ACC112 (cell line): ENCODE results near the gene RPP14.
"Not testable (repeated sequence)": the region's sequence is repeated elsewhere in the genome, so short reads cannot be mapped to it uniquely, and the experiment has no call there.

ENCODE experiments used
- H2AFZ ChIP-seq: fragments of 200-600 bp; sonication (generic); one replicate; pipeline ENCODE4 v1.6.0; 2017; ENCODE audit warnings: antibody characterized with exemption, low read length; ENCODE audit not compliant: unreplicated experiment
- H3K27ac ChIP-seq: fragments of 200-600 bp; sonication (generic); 2 replicates; pipeline ENCODE4 v1.5.1; 2014; ENCODE audit warnings: low read depth, mild to moderate bottlenecking, antibody characterized with exemption, low read length, moderate library complexity
- H3K27me3 ChIP-seq: fragments of 200-600 bp; sonication (generic); 2 replicates; pipeline ENCODE4 v1.6.1; 2014; ENCODE audit warnings: mild to moderate bottlenecking, antibody characterized with exemption, low read length, moderate library complexity, mixed read lengths; ENCODE audit not compliant: insufficient read depth
- H3K36me3 ChIP-seq: fragments of 200-600 bp; sonication (generic); 2 replicates; pipeline ENCODE4 v1.6.1; 2016; ENCODE audit warnings: mild to moderate bottlenecking, antibody characterized with exemption, low read length, moderate library complexity, mixed read lengths; ENCODE audit not compliant: insufficient read depth
- H3K4me1 ChIP-seq: fragments of 200-600 bp; sonication (generic); one replicate; pipeline ENCODE4 v1.6.1; 2016; ENCODE audit warnings: low read length, mixed read lengths; ENCODE audit not compliant: insufficient read depth, unreplicated experiment, control insufficient read depth
- H3K4me3 ChIP-seq: fragments of 200-600 bp; sonication (generic); 2 replicates; pipeline ENCODE4 v1.5.1; 2014; ENCODE audit warnings: mild to moderate bottlenecking, low read depth, low read length
- H3K79me2 ChIP-seq: fragments of 200-600 bp; sonication (generic); one replicate; pipeline ENCODE4 v1.6.0; 2016; ENCODE audit warnings: low read length; ENCODE audit not compliant: control insufficient read depth, unreplicated experiment, insufficient read depth

RPP14 gene

DNA sequence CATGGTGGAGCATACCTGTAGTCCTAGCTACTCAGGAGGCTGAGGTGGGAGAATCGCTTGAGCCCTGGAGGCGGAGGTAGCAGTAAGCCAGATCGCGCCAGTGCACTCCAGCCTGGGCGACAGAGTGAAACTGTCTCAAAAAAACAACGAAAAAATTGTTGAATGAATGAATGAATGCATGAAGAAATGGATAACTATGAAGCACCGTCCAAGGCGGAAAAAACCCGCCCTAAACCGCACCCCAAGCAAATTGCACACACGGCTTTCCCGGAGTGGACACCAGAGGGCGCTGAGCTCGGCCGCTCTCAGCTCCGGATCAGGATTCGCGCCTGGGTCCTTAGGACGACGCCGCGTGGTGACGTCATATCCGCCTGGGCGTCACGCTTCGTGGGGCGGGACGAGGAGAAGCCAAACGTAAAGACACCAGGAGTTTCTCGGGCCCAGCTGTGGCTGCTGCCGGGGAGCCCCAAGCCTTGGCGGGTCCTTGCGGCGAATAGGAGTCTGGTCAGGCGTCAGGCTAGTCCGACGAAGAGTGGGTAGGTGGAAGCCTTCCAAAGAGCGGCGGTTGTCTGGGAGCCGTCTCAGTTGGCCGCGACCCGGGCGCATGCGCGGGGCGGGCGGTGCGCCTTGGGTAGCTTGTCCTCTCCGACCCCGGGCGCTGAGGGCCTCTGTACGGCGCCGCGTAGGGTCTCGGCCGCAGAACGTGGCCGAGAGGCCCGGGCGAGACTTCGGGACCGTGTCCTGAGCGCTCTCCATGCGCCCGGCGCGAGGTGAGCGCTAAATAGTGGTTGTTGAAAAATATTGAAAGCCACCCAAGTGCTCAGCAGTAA lies at the start of gene RPP14, which contains the start of gene HTD2:
Gene RPP14, plus strand, starts transcription at position 364 of the 830 bp plus-strand sequence. CDS start 4,085 bp downstream, outside the sequence.
Gene HTD2, plus strand, starts transcription at position 639 of the 830 bp plus-strand sequence. CDS start 11,094 bp downstream, outside the sequence.
- peak within 1 kb of the TSS; percentile 93 for H3K4me3 ChIP-seq
- H3K36me3 ChIP-seq, result peaks cover 10% of the 10 kb centered on the region
- peaks cover 19% of the 10 kb centered on the region for H3K4me1 ChIP-seq
- peaks cover 41% of the 10 kb centered on the region for H3K79me2 ChIP-seq
- peak within 1 kb of the TSS; percentile 76 for H2AFZ ChIP-seq
- peaks cover 14% of the 10 kb centered on the region for H3K27me3 ChIP-seq
- H3K27ac ChIP-seq, result peak within 1 kb of the TSS; percentile 98

GRCh38 chr3:58256511-58256910 lies 49.5 kb upstream of the RPP14 start:
- Histone ChIP-seq H3K27ac (no peak overlapping the region), H3K36me3 (no peaks in the 10 kb centered on the region), H2AFZ (no peak overlapping the region), H3K4me1 (peaks cover 13% of the 10 kb centered on the region), H3K27me3 (no peaks in the 10 kb centered on the region), H3K4me3 (no peak overlapping the region), H3K79me2 (no peaks in the 10 kb centered on the region)

GRCh38 chr3:58258392-58259055 lies 47.5 kb upstream of the RPP14 start:
- no peak overlapping the region for H2AFZ ChIP-seq
- H3K27ac ChIP-seq, result no peak overlapping the region
- H3K36me3 ChIP-seq, result no peaks in the 10 kb centered on the region
- no peaks in the 10 kb centered on the region for H3K79me2 ChIP-seq
- no peak overlapping the region for H3K4me3 ChIP-seq
- peaks cover 13% of the 10 kb centered on the region for H3K4me1 ChIP-seq
- no peaks in the 10 kb centered on the region for H3K27me3 ChIP-seq

- no peaks in the 10 kb centered on the region for H3K36me3 ChIP-seq
- H3K27ac ChIP-seq, result peak overlapping the region; percentile 67; the same call in 1 of the 2 replicates
- peaks cover 13% of the 10 kb centered on the region for H3K4me1 ChIP-seq
- no peak overlapping the region for H2AFZ ChIP-seq
- no peak overlapping the region for H3K4me3 ChIP-seq
- H3K27me3 ChIP-seq, result no peaks in the 10 kb centered on the region
- no peaks in the 10 kb centered on the region for H3K79me2 ChIP-seq
These were observed 45.7 kb upstream of the RPP14 start for GRCh38 chr3:58260261-58260731.

- Histone ChIP-seq H3K27me3 (no peaks in the 10 kb centered on the region), H3K79me2 (no peaks in the 10 kb centered on the region), H2AFZ (no peak overlapping the region), H3K27ac (peak overlapping the region; percentile 44; the same call in 1 of the 2 replicates), H3K4me3 (no peak overlapping the region), H3K36me3 (no peaks in the 10 kb centered on the region), H3K4me1 (peaks cover 13% of the 10 kb centered on the region)
These were observed 45.3 kb upstream of the RPP14 start for GRCh38 chr3:58260733-58261132.

GRCh38 chr3:58261954-58262666 lies 43.9 kb upstream of the RPP14 start:
- no peaks in the 10 kb centered on the region for H3K36me3 ChIP-seq
- H3K27me3 ChIP-seq, result no peaks in the 10 kb centered on the region
- H2AFZ ChIP-seq, result no peak overlapping the region
- no peak overlapping the region for H3K27ac ChIP-seq
- H3K4me3 ChIP-seq, result no peak overlapping the region
- peaks cover 13% of the 10 kb centered on the region for H3K4me1 ChIP-seq
- H3K79me2 ChIP-seq, result no peaks in the 10 kb centered on the region

GRCh38 chr3:58266577-58266976 lies 39.5 kb upstream of the RPP14 start:
- Histone ChIP-seq H3K36me3 (no peaks in the 10 kb centered on the region), H3K79me2 (no peaks in the 10 kb centered on the region), H3K27me3 (no peaks in the 10 kb centered on the region), H3K27ac (no peak overlapping the region), H3K4me1 (no peaks in the 10 kb centered on the region), H3K4me3 (no peak overlapping the region), H2AFZ (no peak overlapping the region)

DNA sequence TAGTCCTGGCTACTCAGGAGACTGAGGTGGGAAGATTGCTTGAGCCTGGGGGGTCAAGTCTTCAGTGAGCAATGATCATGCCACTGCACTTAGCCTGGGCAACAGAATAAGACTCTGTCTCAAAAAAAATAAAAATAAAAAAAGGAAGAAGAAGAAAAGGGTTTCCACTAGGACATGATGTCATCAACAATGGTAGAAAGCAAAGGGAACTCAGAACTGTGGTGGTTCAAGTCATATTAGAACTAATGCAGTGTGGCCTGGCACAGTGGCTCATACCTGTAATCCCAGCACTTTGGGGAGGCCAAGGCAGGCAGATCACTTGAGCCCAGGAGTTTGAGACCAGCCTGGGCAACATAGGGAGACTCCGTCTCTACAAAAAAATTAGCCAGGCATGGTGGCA lies 38.5 kb upstream of the RPP14 start:
- not testable (repeated sequence) for H3K79me2 ChIP-seq, H3K27ac ChIP-seq, H3K36me3 ChIP-seq, H3K27me3 ChIP-seq, H2AFZ ChIP-seq, H3K4me1 ChIP-seq, H3K4me3 ChIP-seq

- no peaks in the 10 kb centered on the region for H3K36me3 ChIP-seq
- no peak overlapping the region for H3K4me3 ChIP-seq
- H3K79me2 ChIP-seq, result no peaks in the 10 kb centered on the region
- H2AFZ ChIP-seq, result no peak overlapping the region
- no peak overlapping the region for H3K27ac ChIP-seq
- H3K4me1 ChIP-seq, result peaks cover 12% of the 10 kb centered on the region
- no peaks in the 10 kb centered on the region for H3K27me3 ChIP-seq
These were observed 36.7 kb upstream of the RPP14 start for GRCh38 chr3:58269356-58269755.

DNA sequence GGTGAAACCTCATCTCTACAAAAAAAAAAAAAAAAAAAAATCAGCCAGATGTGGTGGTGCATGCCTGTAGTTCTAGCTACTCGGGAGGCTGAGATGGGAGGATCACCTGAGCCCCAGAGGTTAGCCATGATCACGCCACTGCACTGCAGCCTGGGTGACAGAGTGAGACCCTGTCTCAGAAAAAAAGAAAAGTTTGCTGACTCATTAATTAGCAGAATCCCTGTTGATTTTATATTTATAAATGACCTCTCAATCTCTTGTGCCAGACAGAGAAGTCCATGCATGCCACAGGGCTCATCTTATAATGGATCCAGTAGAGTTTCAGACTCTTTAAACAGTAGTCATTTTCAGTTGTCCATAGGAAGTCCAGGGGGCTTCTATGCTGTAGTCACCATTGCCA lies 35.6 kb upstream of the RPP14 start:
- no peak overlapping the region for H3K4me3 ChIP-seq
- 0 out of 2 replicates have a peak, but pooled peaks cover 3% of the 10 kb centered on the region for H3K36me3 ChIP-seq
- H2AFZ ChIP-seq, result no peak overlapping the region
- H3K27me3 ChIP-seq, result no peaks in the 10 kb centered on the region
- H3K79me2 ChIP-seq, result no peaks in the 10 kb centered on the region
- peaks cover 12% of the 10 kb centered on the region for H3K4me1 ChIP-seq
- no peak overlapping the region for H3K27ac ChIP-seq
